ENCODE measurements around the gene GAREM2.

DNA sequence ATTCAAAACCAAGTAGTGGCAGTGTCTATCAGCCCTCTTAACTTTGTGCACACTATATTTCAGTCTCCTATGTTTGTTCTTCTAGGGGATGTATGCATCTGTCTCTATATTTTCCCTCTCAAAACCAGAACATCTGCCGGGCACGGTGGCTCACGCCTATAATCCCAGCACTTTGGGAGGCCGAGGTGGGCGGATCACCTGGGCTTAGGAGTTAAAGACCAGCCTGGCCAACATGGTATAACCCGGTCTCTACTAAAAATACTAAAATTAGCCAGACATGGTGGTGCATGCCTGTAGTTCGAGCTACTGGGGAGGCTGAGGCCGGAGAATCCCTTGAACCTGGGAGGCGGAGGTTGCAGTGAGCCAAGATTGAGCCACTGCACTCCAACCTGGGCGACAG is 9.9 kb upstream of the GAREM2 start:
- TF ChIP-seq, protein P1, sequence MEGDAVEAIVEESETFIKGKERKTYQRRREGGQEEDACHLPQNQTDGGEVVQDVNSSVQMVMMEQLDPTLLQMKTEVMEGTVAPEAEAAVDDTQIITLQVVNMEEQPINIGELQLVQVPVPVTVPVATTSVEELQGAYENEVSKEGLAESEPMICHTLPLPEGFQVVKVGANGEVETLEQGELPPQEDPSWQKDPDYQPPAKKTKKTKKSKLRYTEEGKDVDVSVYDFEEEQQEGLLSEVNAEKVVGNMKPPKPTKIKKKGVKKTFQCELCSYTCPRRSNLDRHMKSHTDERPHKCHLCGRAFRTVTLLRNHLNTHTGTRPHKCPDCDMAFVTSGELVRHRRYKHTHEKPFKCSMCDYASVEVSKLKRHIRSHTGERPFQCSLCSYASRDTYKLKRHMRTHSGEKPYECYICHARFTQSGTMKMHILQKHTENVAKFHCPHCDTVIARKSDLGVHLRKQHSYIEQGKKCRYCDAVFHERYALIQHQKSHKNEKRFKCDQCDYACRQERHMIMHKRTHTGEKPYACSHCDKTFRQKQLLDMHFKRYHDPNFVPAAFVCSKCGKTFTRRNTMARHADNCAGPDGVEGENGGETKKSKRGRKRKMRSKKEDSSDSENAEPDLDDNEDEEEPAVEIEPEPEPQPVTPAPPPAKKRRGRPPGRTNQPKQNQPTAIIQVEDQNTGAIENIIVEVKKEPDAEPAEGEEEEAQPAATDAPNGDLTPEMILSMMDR (IDR thresholded peaks at IDR 0.05; ENCODE audit: low read depth, low read length) = no peak
- TF ChIP-seq EZH2phosphoT487 (IDR thresholded peaks at IDR 0.05; ENCODE audit: low read depth) = no peak

Measured in OCI-LY3 (cell line).